ENCODE data around the gene MTHFD2L.
"Not testable (repeated sequence)": the region's sequence is repeated elsewhere in the genome, so short reads cannot be mapped to it uniquely, and the experiment has no call there.

Gene MTHFD2L

GRCh38 chr4:74157561-74158465 is at the start of gene MTHFD2L:
Gene MTHFD2L (plus strand): TSS chr4:74158118. CDS start chr4:74158139, 21 bp downstream.
- peak; percentile 78 to 83 for DNase-seq (ENCODE audit: low read depth in 2 of 2)

DNA sequence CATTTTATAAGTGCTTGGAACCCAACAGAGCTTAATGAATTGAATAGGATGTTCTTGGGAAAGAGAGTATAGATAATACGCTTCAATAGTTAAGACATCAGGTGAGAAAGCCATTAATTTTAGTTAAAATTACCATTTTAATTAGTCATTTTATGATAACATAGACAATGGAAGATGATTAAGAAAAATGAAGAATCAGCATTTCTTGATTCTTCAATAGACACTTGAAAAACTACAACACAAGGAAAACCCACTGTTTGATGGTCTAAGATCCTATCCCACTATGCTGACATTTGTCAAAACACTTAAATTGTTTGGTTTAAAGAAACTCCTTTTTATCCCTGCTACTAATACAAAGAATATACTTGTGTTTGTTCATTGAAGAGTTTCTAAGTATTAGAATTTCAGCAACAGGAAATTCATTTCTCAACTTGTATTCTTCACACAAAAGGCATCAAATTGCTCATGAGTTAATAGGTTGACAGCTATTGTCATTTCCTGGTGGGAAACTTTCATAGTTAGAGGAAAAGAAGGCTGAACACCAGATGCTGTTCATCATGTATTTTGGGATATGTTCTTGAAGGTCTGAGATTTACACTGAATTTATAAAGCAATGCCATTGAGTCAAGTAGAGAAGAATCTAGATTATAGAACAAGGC is 49.3 kb upstream of the MTHFD2L start:
- no peak for DNase-seq (ENCODE audit: low read depth in 2 of 2)

- DNase-seq (ENCODE audit: low read depth in 2 of 2) = no peak
These were observed 48.6 kb upstream of the MTHFD2L start for GRCh38 chr4:74109116-74109869.

DNA sequence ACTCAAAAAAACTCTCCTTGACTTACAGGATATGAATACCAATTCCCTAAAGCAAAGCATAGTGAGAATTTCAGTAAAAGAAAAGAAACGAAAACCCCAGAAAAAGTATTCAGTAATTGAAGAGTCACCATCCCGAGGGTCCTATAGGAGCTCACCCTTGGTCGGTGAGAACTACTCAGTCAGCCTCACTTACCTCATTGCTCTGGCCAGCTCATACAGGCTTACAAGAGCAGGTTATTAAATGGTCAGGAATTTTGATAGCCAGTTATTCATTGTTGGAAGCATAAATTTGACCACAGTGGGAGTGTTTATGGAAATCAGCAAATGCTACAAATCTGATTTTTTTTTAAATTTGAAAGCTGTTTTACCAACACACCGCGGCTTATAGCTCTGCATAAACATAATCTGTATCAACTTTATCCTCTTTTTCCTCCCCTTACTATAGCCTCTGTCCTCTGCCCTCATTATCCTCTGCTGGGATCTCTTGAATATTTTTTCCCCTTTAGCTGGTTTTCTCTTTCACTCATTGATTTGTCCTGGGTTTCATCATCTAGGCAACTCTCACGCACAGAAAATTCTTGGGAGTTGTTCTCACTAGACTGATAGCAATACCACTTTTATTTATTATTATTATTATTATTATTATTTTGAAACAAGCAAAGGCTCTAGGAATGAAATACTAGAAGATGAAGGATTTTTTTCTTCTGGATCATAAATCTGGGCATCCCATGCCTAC is 47.9 kb upstream of the MTHFD2L start:
- DNase-seq (ENCODE audit: low read depth in 2 of 2) = no peak

- no peak for DNase-seq (ENCODE audit: low read depth in 2 of 2)
These were observed 47.2 kb upstream of the MTHFD2L start for GRCh38 chr4:74110670-74111069.

DNA sequence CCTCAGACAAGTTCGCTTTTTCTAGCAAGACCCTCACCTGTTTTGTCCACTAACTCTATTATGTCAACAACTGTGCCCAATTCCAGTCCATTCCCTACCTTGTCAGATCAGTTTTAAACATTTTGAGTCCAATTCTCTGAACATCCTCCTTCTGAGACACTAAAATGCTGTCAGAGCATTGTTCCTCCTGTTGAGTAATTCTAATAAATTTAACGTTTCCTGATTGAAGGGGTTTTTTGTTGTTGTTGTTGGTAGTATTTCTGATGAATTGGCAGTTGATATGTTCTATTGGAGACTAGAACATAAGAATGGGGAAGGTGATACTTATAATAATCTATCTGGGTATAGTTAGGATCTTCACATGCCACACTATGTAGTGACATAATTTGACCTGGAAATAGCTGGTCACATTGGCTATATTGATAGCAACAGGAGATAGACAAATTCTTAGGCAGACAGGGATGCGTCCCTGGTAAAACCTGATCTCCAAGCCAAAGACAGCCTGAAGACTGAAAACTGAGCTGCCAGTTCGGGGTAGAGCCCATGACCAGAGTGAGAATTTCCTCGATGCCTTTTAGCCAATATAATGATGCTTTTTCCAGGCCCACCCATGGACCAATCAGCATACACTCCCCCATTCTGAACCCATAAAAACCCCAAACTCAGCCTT is 46.5 kb upstream of the MTHFD2L start:
- DNase-seq (ENCODE audit: low read depth in 2 of 2) = no peak

- DNase-seq (ENCODE audit: low read depth in 2 of 2) = no peak
These were observed 45.9 kb upstream of the MTHFD2L start for GRCh38 chr4:74111990-74112389.

DNA sequence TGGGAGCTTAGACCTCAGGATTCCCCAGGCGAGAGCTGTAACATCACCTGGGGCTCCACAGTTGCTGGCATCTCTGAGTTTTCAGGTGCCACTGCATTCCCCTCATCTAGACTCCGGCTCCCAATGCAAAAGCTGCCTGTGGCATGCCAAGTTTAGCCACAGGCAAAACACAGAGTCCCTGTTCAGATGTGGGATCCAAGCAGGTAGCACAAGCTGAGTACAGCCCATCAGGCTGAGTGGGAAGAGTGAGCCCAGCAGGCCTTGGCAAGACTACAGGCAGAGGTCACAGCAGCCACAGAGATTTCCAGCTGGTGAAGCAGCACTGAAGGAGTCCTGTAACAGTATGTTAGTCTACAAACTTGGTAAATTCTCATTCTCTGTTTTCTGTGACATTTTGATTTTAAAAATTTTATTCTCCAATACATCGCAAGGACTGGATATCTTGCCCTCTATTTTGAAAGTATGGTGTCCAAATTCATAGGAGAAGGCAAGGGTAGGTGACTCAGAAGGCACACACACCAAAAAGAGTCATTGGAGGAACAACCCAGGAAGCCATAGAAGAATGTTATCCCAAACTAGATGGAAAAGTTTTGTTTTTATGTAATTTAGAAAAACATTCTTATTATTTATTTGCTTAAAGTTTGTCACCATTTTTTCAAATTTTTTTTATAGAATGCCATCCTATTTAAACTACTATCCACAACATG is 45.4 kb upstream of the MTHFD2L start:
- no peak for DNase-seq (ENCODE audit: low read depth in 2 of 2)

- DNase-seq (ENCODE audit: low read depth in 2 of 2) = no peak
These were observed 43.7 kb upstream of the MTHFD2L start for GRCh38 chr4:74114234-74114633.

- DNase-seq (ENCODE audit: low read depth in 2 of 2) = no peak
These were observed 40.8 kb upstream of the MTHFD2L start for GRCh38 chr4:74117024-74117534.

DNA sequence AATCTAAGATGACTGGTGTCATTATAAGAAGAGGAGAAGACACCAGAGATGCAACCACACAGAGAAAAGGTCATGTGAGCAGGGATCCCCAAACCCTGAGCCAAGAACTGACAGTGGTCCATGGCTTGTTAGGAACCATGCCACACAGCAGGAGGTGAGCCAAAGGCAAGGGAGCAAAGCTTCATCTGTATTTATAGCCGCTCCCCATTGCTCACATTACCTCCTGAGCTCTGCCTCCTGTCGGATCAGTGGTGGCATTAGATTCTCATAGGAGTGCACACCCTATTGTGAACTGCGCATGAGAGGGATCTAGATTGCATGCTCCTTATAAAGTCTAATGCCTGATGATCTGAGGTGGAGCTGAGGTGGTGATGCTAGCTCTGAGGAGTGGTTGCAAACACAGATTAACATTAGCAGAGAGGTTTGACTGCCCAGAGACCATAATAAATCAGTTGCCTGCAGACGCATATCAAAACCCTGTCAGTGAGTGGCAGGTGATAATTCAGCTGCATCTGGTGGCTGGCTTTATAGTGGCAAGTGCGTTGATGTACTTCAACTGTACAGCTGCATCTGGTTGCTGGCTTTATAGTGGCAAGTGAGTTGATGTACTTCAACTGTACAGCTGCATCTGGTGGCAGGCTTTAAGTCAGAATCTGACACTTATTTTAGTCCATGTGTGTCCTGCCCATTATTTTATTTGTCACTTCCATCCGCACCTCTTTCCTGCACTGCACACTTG is 39.1 kb upstream of the MTHFD2L start:
- DNase-seq (ENCODE audit: low read depth in 2 of 2) = no peak

- DNase-seq (ENCODE audit: low read depth in 2 of 2) = no peak
These were observed 37.8 kb upstream of the MTHFD2L start for GRCh38 chr4:74120086-74120485.

DNA sequence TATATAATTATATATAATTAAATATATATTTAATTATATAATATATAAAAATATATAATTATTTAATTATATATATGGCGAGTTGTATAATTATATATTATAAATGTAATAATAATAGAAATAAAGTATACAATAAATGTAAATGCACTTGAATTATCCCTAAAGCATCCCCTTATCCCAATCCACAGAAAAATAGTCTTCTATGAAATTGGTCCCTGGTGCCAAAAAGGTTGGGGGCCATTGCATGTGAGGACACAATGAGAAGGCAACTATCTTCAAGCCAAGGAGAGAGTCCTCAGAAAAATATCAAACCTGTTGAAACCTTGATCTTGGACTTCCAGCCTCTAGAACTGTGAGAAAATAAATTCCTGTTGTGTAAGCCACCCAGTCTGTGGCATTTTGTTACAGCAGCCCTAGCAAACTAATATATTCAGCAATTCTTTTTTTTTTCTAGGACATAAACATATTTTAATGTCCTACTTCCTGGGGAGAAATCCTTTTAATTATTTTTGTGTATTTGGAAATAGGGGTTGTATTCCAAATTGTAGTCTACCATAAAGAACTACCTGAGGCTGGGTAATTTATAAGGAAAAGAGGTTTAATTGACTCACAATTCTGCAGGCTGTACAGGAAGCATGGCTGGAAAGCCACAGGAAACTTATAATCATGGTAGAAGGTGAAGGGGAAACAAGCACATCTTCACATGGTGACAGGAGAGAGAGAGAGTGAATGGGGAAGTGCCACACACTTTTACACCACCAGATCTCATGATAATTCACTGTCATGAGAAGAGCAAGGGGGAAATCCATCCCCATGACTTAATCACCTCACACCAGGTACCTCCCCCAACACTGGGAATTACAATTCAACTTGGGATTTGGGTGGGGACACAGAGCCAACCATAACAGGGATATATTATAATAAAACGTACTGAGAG is 36.0 kb upstream of the MTHFD2L start:
- DNase-seq (ENCODE audit: low read depth in 2 of 2) = no peak

DNA sequence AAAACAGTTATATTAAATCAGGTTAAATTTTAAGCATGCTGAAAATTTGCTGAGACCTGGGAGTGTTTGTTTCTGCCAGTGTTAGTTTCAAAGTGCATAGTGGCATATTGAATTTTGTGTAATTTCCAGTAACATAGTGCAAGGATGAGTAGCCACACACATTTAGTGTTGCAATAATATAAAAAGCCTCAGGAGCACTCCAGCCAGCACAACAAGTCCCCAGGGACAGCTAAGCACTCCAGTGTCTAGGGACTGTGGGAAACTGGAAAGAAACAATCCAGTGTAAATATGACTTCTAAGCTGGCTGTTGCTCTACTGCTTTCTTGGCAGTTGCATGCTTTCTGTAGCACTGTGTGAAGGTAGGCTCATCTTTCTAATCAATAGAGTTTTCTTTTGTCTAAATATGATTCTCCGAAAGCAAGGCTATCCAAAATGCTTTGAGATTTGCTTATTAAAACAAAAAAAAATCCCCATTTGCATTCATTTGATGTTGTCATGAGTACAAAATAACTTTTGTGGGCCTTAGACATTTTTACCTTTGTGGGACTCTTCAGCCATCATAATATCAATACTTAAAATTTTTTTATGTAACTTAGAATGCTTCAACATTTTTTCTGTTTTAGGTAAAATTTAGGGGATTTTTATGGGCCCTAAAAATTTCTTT is 34.7 kb upstream of the MTHFD2L start:
- DNase-seq (ENCODE audit: low read depth in 2 of 2) = no peak

- DNase-seq (ENCODE audit: low read depth in 2 of 2) = no peak
These were observed 32.9 kb upstream of the MTHFD2L start for GRCh38 chr4:74125029-74125428.

GRCh38 chr4:74127745-74128144 is 30.2 kb upstream of the MTHFD2L start:
- no peak for DNase-seq (ENCODE audit: low read depth in 2 of 2)

DNA sequence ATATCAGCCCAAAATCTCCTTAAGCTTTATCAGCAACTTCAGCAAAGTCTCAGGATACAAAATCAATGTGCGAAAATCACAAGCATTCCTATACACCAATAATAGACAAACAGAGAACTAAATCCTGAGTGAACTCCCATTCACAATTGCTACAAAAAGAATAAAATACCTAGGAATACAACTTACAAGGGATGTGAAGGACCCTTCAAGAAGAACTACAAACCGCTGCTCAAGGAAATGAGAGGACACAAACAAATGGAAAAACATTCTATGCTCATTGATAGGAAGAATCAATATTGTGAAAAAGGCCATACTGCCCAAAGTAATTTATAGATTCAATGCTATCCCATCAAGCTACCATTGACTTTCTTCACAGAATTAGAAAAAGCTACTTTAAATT is 27.1 kb upstream of the MTHFD2L start:
- not testable (repeated sequence) for DNase-seq (ENCODE audit: low read depth in 2 of 2)

DNA sequence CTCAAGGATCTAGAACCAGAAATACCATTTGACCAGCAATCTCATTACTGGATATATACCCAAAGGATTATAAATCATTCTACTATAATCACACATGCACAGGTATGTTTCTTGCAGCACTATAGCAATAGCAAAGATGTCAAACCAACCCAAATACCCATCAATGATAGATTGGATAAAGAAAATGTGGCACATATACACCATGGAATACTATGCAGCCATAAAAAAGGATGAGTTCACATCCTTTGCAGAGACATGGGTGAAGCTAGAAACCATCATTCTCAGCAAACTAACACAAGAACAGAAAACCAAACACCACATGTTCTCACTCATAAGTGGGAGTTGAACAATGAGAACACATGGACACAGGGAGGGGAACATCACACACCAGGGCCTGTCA is 25.7 kb upstream of the MTHFD2L start:
- DNase-seq (ENCODE audit: low read depth in 2 of 2) = not testable (repeated sequence)
